ENCODE data around the gene GABBR2.

DNA sequence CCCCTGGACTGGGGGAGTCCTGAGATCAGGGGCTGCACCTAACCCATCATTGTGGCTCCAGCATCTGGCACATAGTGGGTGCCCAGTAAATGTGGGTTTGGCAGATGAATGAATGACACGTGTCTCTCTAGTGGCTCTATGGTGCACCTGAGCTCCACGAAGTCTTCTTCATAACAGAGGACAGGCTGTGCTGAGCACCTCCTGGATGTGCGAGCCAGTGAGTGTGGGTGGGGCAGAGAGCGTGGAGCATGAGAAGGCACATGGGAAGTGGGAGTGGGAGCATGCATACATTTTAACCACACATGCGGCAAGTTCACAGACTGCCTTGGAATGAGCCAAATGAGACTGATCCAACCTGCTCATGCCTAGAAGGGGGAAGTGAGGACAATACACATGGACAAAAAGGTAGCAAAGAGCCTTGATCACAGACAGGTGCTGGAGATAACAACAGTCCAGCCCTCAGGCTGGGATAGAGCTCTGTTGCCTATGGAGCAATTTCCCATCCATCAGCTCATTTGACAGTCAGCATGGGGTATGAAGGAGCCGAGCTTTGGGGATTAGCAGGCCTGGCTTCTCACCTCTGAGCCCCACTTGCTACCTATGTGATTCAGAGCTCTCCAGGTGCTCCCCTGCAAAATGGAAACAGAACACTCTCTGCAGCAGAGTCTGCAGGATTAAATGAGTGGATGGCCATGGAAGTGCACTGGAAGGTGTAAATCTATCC, 377.0 kb downstream of the GABBR2 start:
- TF ChIP-seq, protein P1, sequence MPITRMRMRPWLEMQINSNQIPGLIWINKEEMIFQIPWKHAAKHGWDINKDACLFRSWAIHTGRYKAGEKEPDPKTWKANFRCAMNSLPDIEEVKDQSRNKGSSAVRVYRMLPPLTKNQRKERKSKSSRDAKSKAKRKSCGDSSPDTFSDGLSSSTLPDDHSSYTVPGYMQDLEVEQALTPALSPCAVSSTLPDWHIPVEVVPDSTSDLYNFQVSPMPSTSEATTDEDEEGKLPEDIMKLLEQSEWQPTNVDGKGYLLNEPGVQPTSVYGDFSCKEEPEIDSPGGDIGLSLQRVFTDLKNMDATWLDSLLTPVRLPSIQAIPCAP (CRISPR knock-in tag; IDR thresholded peaks at IDR 0.05; ENCODE audit: borderline replicate concordance) = no peak
- TF ChIP-seq, protein P2, sequence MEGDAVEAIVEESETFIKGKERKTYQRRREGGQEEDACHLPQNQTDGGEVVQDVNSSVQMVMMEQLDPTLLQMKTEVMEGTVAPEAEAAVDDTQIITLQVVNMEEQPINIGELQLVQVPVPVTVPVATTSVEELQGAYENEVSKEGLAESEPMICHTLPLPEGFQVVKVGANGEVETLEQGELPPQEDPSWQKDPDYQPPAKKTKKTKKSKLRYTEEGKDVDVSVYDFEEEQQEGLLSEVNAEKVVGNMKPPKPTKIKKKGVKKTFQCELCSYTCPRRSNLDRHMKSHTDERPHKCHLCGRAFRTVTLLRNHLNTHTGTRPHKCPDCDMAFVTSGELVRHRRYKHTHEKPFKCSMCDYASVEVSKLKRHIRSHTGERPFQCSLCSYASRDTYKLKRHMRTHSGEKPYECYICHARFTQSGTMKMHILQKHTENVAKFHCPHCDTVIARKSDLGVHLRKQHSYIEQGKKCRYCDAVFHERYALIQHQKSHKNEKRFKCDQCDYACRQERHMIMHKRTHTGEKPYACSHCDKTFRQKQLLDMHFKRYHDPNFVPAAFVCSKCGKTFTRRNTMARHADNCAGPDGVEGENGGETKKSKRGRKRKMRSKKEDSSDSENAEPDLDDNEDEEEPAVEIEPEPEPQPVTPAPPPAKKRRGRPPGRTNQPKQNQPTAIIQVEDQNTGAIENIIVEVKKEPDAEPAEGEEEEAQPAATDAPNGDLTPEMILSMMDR (IDR thresholded peaks at IDR 0.05 in 2 of 3, conservative IDR thresholded peaks at IDR 0.05 in 1 of 3; ENCODE audit: insufficient read depth in 2 of 3, low read depth in 1 of 3, low read length in 3 of 3) = no peak
- TF ChIP-seq ZNF274 (IDR thresholded peaks at IDR 0.05; ENCODE audit: borderline replicate concordance, low read depth, low read length) (no peak), DPF2 (IDR thresholded peaks at IDR 0.05) (no peak), GABPA (tag; conservative IDR thresholded peaks at IDR 0.05; ENCODE audit: low read depth) (no peak), CBX5 (IDR thresholded peaks at IDR 0.05; ENCODE audit: borderline replicate concordance, low read depth) (no peak), SIN3A (IDR thresholded peaks at IDR 0.05; ENCODE audit: borderline replicate concordance in 2 of 2, control insufficient read depth in 1 of 2, low read depth in 2 of 2, low read length in 2 of 2) (no peak), TAF1 (IDR thresholded peaks at IDR 0.05; ENCODE audit: control insufficient read depth, extremely low read depth, insufficient read depth, low read length, severe bottlenecking) (no peak), BRCA1 (IDR thresholded peaks at IDR 0.05) (no peak), BRCA1 (CRISPR knock-in tag; IDR thresholded peaks at IDR 0.05) (no peak), RHOXF2B (CRISPR knock-in tag; conservative IDR thresholded peaks at IDR 0.05) (no peak), SMAD2 (IDR thresholded peaks at IDR 0.05; ENCODE audit: low read depth, low read length) (no peak), MAFF (IDR thresholded peaks at IDR 0.05; ENCODE audit: low read length) (no peak)
- TF ChIP-seq, protein P3, sequence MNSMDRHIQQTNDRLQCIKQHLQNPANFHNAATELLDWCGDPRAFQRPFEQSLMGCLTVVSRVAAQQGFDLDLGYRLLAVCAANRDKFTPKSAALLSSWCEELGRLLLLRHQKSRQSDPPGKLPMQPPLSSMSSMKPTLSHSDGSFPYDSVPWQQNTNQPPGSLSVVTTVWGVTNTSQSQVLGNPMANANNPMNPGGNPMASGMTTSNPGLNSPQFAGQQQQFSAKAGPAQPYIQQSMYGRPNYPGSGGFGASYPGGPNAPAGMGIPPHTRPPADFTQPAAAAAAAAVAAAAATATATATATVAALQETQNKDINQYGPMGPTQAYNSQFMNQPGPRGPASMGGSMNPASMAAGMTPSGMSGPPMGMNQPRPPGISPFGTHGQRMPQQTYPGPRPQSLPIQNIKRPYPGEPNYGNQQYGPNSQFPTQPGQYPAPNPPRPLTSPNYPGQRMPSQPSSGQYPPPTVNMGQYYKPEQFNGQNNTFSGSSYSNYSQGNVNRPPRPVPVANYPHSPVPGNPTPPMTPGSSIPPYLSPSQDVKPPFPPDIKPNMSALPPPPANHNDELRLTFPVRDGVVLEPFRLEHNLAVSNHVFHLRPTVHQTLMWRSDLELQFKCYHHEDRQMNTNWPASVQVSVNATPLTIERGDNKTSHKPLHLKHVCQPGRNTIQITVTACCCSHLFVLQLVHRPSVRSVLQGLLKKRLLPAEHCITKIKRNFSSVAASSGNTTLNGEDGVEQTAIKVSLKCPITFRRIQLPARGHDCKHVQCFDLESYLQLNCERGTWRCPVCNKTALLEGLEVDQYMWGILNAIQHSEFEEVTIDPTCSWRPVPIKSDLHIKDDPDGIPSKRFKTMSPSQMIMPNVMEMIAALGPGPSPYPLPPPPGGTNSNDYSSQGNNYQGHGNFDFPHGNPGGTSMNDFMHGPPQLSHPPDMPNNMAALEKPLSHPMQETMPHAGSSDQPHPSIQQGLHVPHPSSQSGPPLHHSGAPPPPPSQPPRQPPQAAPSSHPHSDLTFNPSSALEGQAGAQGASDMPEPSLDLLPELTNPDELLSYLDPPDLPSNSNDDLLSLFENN (IDR thresholded peaks at IDR 0.05; ENCODE audit: low read depth in 2 of 2, low read length in 2 of 2) = no peak
- TF ChIP-seq, protein P4, sequence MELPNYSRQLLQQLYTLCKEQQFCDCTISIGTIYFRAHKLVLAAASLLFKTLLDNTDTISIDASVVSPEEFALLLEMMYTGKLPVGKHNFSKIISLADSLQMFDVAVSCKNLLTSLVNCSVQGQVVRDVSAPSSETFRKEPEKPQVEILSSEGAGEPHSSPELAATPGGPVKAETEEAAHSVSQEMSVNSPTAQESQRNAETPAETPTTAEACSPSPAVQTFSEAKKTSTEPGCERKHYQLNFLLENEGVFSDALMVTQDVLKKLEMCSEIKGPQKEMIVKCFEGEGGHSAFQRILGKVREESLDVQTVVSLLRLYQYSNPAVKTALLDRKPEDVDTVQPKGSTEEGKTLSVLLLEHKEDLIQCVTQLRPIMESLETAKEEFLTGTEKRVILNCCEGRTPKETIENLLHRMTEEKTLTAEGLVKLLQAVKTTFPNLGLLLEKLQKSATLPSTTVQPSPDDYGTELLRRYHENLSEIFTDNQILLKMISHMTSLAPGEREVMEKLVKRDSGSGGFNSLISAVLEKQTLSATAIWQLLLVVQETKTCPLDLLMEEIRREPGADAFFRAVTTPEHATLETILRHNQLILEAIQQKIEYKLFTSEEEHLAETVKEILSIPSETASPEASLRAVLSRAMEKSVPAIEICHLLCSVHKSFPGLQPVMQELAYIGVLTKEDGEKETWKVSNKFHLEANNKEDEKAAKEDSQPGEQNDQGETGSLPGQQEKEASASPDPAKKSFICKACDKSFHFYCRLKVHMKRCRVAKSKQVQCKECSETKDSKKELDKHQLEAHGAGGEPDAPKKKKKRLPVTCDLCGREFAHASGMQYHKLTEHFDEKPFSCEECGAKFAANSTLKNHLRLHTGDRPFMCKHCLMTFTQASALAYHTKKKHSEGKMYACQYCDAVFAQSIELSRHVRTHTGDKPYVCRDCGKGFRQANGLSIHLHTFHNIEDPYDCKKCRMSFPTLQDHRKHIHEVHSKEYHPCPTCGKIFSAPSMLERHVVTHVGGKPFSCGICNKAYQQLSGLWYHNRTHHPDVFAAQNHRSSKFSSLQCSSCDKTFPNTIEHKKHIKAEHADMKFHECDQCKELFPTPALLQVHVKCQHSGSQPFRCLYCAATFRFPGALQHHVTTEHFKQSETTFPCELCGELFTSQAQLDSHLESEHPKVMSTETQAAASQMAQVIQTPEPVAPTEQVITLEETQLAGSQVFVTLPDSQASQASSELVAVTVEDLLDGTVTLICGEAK (IDR thresholded peaks at IDR 0.05) = no peak
- TF ChIP-seq, protein P4 (CRISPR knock-in tag; IDR thresholded peaks at IDR 0.05) = no peak

Measured in K562 (cell line).